GM19351 (cell line): ENCODE measurements around the gene GPHN.
"Not testable (repeated sequence)": the region's sequence is repeated elsewhere in the genome, so short reads cannot be mapped to it uniquely, and the experiment has no call there.

Experiments used
- ATAC-seq: cut with Tn5 transposase; IDR thresholded peaks from one replicate; pipeline ENCODE4 v1.9.1; 2021; ENCODE audit warnings: mild to moderate bottlenecking, moderate library complexity; ENCODE audit not compliant: unreplicated experiment

GPHN gene

GRCh38 chr14:66758031-66758613, 250.2 kb downstream of the GPHN start:
- ATAC-seq, result no peak

GRCh38 chr14:66772146-66772545, 264.2 kb downstream of the GPHN start:
- ATAC-seq, result no peak

GRCh38 chr14:66782853-66783252, 274.9 kb downstream of the GPHN start:
- ATAC-seq, result no peak

GRCh38 chr14:66790101-66790500, 282.2 kb downstream of the GPHN start:
- no peak for ATAC-seq

- ATAC-seq, result no peak
These were observed 295.0 kb downstream of the GPHN start for GRCh38 chr14:66802962-66803361.

GRCh38 chr14:66804141-66804540, 296.2 kb downstream of the GPHN start:
- no peak for ATAC-seq

- ATAC-seq, result no peak
These were observed 305.7 kb downstream of the GPHN start for GRCh38 chr14:66813636-66814035.

GRCh38 chr14:66815687-66816086, 307.7 kb downstream of the GPHN start:
- ATAC-seq, result no peak

GRCh38 chr14:66824251-66824650, 316.3 kb downstream of the GPHN start:
- ATAC-seq, result no peak

GRCh38 chr14:66827182-66827581, 319.2 kb downstream of the GPHN start:
- ATAC-seq, result no peak

- no peak for ATAC-seq
These were observed 323.2 kb downstream of the GPHN start for GRCh38 chr14:66831173-66831572.

- ATAC-seq, result no peak
These were observed 325.9 kb downstream of the GPHN start for GRCh38 chr14:66833816-66834215.

GRCh38 chr14:66837436-66837835, 329.5 kb downstream of the GPHN start:
- not testable (repeated sequence) for ATAC-seq

- ATAC-seq, result no peak
These were observed 335.1 kb downstream of the GPHN start for GRCh38 chr14:66842911-66843512.

GRCh38 chr14:66850258-66850888, 342.4 kb downstream of the GPHN start:
- no peak for ATAC-seq

- ATAC-seq, result no peak
These were observed 345.4 kb downstream of the GPHN start for GRCh38 chr14:66853311-66853710.

GRCh38 chr14:66857867-66858266, 349.9 kb downstream of the GPHN start:
- ATAC-seq, result no peak

- ATAC-seq, result no peak
These were observed 351.2 kb downstream of the GPHN start for GRCh38 chr14:66859063-66859671.

- no peak for ATAC-seq
These were observed 373.6 kb downstream of the GPHN start for GRCh38 chr14:66881596-66881995.

GRCh38 chr14:66884149-66884548, 376.2 kb downstream of the GPHN start:
- no peak for ATAC-seq

GRCh38 chr14:66900719-66901118, 392.8 kb downstream of the GPHN start:
- no peak for ATAC-seq

GRCh38 chr14:66910311-66910840, 402.4 kb downstream of the GPHN start:
- ATAC-seq, result no peak
